Vagina (tissue), 2 donors: ENCODE results near the gene GATAD2B.

Source experiments
- CTCF ChIP-seq, 3 experiments: fragments of 450-650 bp in 2 of 3; fragments of 200-600 bp in 1 of 3; sonication (generic) in 1 of 3; IDR thresholded peaks; one replicate each; pipeline ENCODE4 v1.5.1; 2017 to 2019; ENCODE audit warnings: antibody characterized with exemption in 3 of 3, mild to moderate bottlenecking in 2 of 3, moderate library complexity in 2 of 3
- POLR2A ChIP-seq, 2 donors: fragments of 450-650 bp; IDR thresholded peaks; one replicate each; pipeline ENCODE4 v1.6.1; 2017; ENCODE audit warnings: antibody characterized with exemption in 2 of 2, mild to moderate bottlenecking in 2 of 2, moderate library complexity in 2 of 2

- TF ChIP-seq POLR2A (IDR thresholded peaks at IDR 0.05) (no peak), CTCF (IDR thresholded peaks at IDR 0.05) (no peak)
Observed at GRCh38 chr1:153869486-153869885, 53.3 kb downstream of the GATAD2B start.
